ENCODE measurements around the gene C22orf15.
A peak's percentile ranks its signal among the peaks of the same experiment; 100 is the strongest.
"Not testable (repeated sequence)": the region's sequence is repeated elsewhere in the genome, so short reads cannot be mapped to it uniquely, and the experiment has no call there.

C22orf15 gene, protein sequence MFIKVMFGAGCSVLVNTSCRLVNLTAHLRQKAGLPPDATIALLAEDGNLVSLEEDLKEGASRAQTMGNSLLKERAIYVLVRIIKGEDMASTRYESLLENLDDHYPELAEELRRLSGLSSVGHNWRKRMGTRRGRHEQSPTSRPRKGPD

GRCh38 chr22:23762842-23763578 is at the start of gene C22orf15:
Gene C22orf15, plus strand, starts transcription at chr22:23762990. Its CDS starts 317 bp downstream, at chr22:23763307.
- no peak for DNase-seq

- DNase-seq: no peak
Observed at GRCh38 chr22:23713696-23714595, 48.8 kb upstream of the C22orf15 start.

DNA sequence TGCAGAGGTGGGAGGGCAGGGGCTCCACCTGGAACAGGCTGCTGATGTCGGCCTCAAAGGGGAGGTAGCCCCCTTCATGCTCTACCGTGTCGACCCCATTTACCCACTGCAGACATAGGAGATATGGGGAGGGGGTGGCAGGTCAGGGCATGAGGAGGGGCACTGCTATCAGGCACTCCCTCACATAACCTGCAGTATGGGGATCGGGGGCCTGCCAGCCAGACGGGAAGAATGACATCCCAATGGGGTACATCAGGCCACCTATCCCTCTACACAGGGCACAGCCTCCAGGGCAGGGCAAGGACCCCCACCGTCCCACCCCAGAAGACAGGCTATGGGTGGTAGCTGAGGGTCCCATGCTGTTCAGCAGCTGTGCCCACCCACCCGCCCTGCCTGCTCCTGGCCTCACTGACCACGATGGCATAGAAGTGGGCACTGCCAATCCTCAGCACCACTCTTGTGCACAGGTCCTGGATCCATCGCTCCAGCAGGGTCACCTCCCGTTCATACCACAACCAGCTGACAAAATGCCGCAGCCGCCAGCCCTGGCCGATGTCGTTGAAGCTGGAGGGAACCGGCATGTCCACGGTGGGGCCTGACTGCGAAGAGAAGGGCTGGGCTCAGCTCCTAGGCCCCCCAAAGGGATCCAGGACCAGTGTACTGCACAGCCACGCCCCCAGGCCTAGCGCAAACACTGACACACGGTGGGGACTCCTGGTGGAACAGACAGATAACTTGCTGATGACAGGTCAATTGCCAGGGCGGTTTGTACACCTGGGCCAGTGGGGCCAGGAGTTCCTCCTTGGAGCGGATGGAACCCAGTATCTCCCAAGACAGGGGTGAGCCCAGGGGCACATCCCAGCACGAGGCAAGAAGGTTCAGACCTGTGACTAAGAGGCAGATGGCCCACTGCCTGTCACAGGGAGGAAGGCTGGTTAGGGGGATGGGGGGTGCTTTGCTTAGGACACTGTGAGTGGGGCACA is 47.9 kb upstream of the C22orf15 start:
- no peak for DNase-seq

DNA sequence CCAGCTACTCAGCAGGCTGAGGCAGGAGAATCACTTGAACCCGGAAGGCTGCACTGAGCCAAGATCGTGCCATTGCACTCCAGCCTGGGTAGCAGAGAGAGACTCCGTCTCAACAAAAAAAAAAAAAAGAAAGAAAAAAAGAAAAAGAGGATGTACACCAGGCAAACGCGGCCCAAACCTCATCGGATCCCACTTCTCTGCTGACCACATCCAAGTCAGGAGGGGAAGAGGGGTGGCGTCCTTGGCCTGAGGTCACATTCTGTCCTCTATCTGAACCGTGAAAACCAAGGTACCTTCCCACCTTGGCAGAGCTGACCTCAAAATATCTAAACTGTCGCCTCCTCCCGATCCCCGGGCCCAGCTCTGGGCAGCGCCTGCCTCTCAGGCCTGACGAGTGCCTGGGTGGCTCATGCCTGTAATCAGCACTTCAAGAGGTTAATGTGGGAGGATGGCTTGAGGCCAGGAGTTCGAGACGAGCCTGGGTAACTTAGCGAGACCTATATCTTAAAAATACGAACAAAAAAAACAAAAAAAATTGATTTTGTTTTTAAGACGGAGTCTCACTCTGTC is 46.9 kb upstream of the C22orf15 start:
- DNase-seq: no peak

DNA sequence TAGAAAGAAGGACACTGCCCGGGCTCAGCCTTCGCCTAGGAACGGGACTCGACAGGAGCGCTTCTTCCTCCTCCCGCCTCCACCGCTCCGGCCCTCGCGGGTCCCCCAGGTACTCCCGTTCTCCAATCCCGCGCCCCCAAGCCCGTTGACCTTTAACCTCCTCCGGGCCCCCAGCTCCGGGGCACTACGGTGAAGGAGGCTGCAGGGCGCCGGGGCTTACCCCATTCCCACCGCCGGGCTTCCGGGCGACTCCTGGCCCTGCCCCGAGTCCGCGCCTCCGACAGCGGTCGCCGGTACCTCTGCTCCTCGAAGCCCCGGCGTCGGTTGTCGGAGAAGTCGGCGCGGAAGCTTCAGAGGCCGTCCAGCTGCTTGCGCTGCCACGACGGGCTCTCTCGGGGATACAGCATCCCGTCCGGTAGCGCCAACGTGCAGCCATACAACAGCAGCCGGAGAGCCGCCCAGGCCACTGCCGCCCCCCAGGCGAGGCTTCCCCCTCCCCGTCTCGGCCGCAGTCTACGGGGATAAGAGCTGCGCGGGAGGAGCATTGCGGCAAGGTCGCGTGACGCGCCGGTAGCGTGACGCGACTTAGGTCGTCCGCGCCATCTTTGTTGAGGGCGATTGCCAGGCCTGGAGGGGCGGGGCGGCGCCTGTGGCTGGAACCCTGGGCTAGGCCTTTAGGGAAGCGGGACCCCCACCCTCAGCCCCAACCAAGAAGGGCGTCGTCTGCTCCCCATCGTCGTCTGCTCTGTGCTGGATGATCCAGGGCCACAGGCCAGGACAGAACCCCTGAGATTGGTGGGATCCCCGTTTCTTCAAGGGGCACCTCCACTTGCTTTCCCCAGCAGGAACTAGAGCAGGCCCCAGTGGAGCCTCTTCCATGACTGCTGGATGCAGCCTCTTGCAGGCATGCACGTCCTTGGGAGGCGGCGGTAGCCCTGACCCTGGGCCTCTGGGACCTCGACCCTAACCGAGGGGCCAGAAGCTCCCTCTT is 45.7 kb upstream of the C22orf15 start:
- peak; percentile 85 to 87 for DNase-seq

GRCh38 chr22:23718371-23719165 is 44.2 kb upstream of the C22orf15 start:
- DNase-seq: no peak

- DNase-seq: no peak
Observed at GRCh38 chr22:23720855-23721254, 41.9 kb upstream of the C22orf15 start.

DNA sequence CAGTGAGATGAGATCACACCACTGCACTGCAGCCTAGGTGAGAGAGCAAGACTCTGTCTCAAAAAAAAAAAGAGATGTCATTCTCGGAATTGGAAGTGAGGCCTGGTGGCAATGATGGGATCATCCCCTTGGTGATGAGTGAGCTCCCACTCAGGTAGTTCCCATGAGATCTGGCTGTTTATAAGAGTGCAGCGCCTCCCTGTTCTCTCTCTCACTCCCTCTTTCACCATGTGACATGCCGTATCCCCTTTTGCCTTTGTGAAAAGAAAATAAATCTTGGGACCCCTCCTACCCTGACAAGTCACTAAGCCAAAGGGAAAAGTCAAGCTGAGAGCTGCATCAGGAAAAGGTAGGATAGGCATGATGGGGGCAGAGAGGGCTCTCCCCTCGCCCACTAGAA is 40.6 kb upstream of the C22orf15 start:
- DNase-seq: no peak

- no peak for DNase-seq
Observed at GRCh38 chr22:23722724-23723123, 40.1 kb upstream of the C22orf15 start.

DNA sequence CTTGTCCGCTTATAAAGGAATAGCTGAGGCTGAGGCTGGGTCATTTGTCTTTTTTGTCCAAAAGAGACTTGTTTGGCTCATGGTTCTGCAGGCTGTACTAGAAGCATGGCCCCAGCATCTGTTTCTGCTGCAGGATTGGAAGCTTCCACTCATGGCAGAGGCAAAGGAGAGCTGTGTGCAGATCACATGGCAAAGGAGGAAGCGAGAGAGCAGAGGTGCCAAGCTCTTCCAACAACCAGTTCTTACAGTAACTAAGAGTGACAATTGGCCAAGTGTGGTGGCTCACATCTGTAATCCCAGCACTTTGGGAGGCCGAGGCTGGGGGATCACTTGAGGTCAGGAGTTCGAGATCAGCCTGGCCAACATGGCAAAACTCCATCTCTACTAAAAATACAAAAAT is 34.7 kb upstream of the C22orf15 start:
- not testable (repeated sequence) for DNase-seq

DNA sequence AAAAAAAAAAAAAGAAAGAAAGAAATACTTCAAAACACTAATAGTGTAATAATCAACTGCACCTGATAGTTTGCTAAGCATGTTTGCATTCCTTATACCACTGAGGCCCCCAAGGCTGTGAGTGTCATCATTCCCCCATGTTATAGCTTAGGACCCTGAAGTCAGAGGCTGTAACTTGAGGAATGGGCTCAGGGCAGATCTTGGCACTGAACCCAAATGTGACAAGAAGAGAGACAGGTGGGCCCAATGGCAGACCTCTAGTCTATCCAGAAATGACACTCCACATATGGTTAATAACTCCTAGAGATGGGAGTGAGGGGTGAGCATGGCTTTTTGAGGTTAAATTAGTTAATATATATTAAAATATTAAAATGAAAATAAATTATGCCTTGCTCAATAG is 25.1 kb upstream of the C22orf15 start:
- DNase-seq: no peak

- no peak for DNase-seq
Observed at GRCh38 chr22:23742505-23743264, 20.1 kb upstream of the C22orf15 start.

GRCh38 chr22:23743303-23743705 is 19.5 kb upstream of the C22orf15 start:
- no peak for DNase-seq

- DNase-seq: no peak
Observed at GRCh38 chr22:23744001-23744400, 18.8 kb upstream of the C22orf15 start.

GRCh38 chr22:23744485-23744884 is 18.3 kb upstream of the C22orf15 start:
- DNase-seq: no peak

- DNase-seq: no peak
Observed at GRCh38 chr22:23745791-23746190, 17.0 kb upstream of the C22orf15 start.

DNA sequence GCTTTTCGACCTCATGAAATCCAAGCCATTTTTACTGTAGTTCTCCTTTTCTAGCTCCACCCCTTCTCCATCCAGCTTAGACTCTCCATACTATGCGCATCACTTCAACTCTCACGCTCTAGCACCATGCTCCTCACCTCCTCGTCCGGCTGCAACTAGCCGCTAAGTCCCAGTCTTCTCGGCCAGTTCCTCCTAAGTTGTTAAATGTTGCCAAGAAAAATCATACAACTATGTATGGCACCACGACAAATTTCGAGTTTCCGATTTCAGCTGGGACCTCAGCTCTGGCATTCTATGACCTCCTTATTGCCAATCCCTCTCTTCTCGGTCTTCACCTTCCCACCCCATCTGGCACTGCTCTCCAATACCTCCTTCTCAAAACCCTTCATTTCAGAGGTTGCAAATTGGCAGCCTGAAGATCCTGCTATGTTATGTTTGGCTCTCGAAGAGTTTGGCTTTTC is 12.9 kb upstream of the C22orf15 start:
- no peak for DNase-seq

- DNase-seq: no peak
Observed at GRCh38 chr22:23750367-23750713, 12.4 kb upstream of the C22orf15 start.
